GM23338 (cell line): ENCODE results near the gene SLC36A1. TPM values are rescaled to one million over a fixed set of nuclear protein-coding genes. Genes with fewer than 3 reads are reported as not detected.

Source experiments
- ATAC-seq: fragments of 200-7000 bp; cut with Tn5 transposase; 3 replicates; pipeline ENCODE4 v1.9.1; 2020
- DNase-seq: peaks from one replicate; pipeline ENCODE4 v3.0.0-alpha.2; 2015; ENCODE audit warnings: low spot score
- H2AFZ ChIP-seq: fragments of 200-600 bp; sonication (generic); 2 replicates; pipeline ENCODE4 v1.8.0; 2016; ENCODE audit warnings: antibody characterized with exemption, mild to moderate bottlenecking, moderate library complexity
- H3F3A ChIP-seq: fragments of 200-600 bp; sonication (generic); replicated peaks from 2 replicates; pipeline ENCODE4 v1.8.0; 2017; ENCODE audit warnings: antibody characterized with exemption, mixed run types, low read depth
- H3K27ac ChIP-seq: fragments of 200-600 bp; sonication (generic); 2 replicates; pipeline ENCODE4 v1.6.1; 2016; ENCODE audit warnings: low read depth
- H3K27me3 ChIP-seq: fragments of 200-600 bp; sonication (generic); 2 replicates; pipeline ENCODE4 v1.8.0; 2016; ENCODE audit warnings: mild to moderate bottlenecking, mixed run types, moderate library complexity; ENCODE audit not compliant: insufficient read depth
- H3K36me3 ChIP-seq: fragments of 200-600 bp; sonication (generic); 2 replicates; pipeline ENCODE4 v1.8.0; 2016; ENCODE audit warnings: mild to moderate bottlenecking; ENCODE audit not compliant: insufficient read depth
- H3K4me1 ChIP-seq: fragments of 200-600 bp; sonication (generic); 2 replicates; pipeline ENCODE4 v1.8.0; 2016; ENCODE audit warnings: mild to moderate bottlenecking, moderate library complexity; ENCODE audit not compliant: insufficient read depth
- H3K4me2 ChIP-seq: fragments of 200-600 bp; sonication (generic); 2 replicates; pipeline ENCODE4 v1.7.1; 2017; ENCODE audit warnings: mixed run types
- H3K4me3 ChIP-seq: fragments of 200-600 bp; sonication (generic); 2 replicates; pipeline ENCODE4 v1.6.1; 2016; ENCODE audit warnings: mixed run types
- H3K79me2 ChIP-seq: fragments of 200-600 bp; sonication (generic); replicated peaks from 2 replicates; pipeline ENCODE4 v1.8.0; 2017; ENCODE audit warnings: mild to moderate bottlenecking; ENCODE audit not compliant: insufficient read depth
- H3K9me2 ChIP-seq: fragments of 200-600 bp; sonication (generic); 2 replicates; pipeline ENCODE4 v1.8.0; 2017; ENCODE audit not compliant: insufficient read depth
- H4K20me1 ChIP-seq: fragments of 200-600 bp; sonication (generic); replicated peaks from 2 replicates; pipeline ENCODE4 v1.8.0; 2017; ENCODE audit warnings: mild to moderate bottlenecking; ENCODE audit not compliant: insufficient read depth
- H3K27ac Mint-ChIP-seq: 2 replicates; pipeline ENCODE4 v1.8.0; 2020; ENCODE audit warnings: inconsistent platforms, mild to moderate bottlenecking, moderate library complexity, mixed read lengths
- H3K27me3 Mint-ChIP-seq: 3 replicates; pipeline ENCODE4 v1.8.0; 2022; ENCODE audit warnings: low read depth, mild to moderate bottlenecking, moderate library complexity, mixed read lengths, inconsistent platforms; ENCODE audit not compliant: insufficient read depth, poor library complexity
- H3K36me3 Mint-ChIP-seq: 3 replicates; pipeline ENCODE4 v1.8.0; 2021; ENCODE audit warnings: low read depth, mild to moderate bottlenecking, inconsistent platforms, moderate library complexity, mixed read lengths
- H3K4me1 Mint-ChIP-seq: 3 replicates; pipeline ENCODE4 v1.8.0; 2020; ENCODE audit warnings: mild to moderate bottlenecking, inconsistent platforms, mixed read lengths
- H3K4me3 Mint-ChIP-seq: 3 replicates; pipeline ENCODE4 v1.8.0; 2021; ENCODE audit warnings: moderate library complexity, mild to moderate bottlenecking, inconsistent platforms, mixed read lengths
- H3K9me3 Mint-ChIP-seq: 3 replicates; pipeline ENCODE4 v1.8.0; 2020; ENCODE audit warnings: moderate library complexity, mild to moderate bottlenecking, inconsistent platforms, mixed read lengths
- POLR2AphosphoS5 ChIP-seq: IDR thresholded peaks from 2 replicates; pipeline ENCODE4 v1.6.1; 2016; ENCODE audit warnings: antibody characterized with exemption, low read depth
- REST ChIP-seq: IDR thresholded peaks from one replicate; pipeline ENCODE4 v1.6.1; 2018; ENCODE audit warnings: antibody characterized with exemption; ENCODE audit not compliant: unreplicated experiment
- STAT1 ChIP-seq: IDR thresholded peaks from one replicate; pipeline ENCODE4 v1.6.1; 2016; ENCODE audit warnings: antibody characterized with exemption; ENCODE audit not compliant: unreplicated experiment
- polyA plus RNA-seq: library from polyadenylated mRNA; unstranded; fragments of >200 nt; fragmentation: Nextera tagmentation; extraction: Ambion mirVana; gene quantifications from 2 replicates; pipeline ENCODE4 v1.2.1, GENCODE V29; 2016
- total RNA-seq: library from RNA; depleted of rRNA; stranded (reverse); fragments of >200 nt; shearing (Covaris generic); gene quantifications from 2 replicates; pipeline ENCODE4 v1.2.3, GENCODE V29; 2014
- TF ChIP-seq, protein P1 (sequence below), 2 experiments: fragments of 200-600 bp in 1 of 2; sonication (generic) in 1 of 2; conservative IDR thresholded peaks; 2 replicates each; pipeline versions ENCODE4 v1.5.1 to v1.6.1; 2016 to 2017; ENCODE audit warnings: antibody characterized with exemption in 2 of 2, low read depth in 2 of 2, mild to moderate bottlenecking in 2 of 2, moderate library complexity in 1 of 2
- TF ChIP-seq, protein P2 (sequence below): IDR thresholded peaks from 2 replicates; pipeline ENCODE4 v1.6.1; 2016; ENCODE audit warnings: antibody characterized with exemption

Gene SLC36A1
- total and polyA plus RNA-seq, 2 experiments from 2014 or later, result 5.2 to 10.4 TPM

GRCh38 chr5:151448038-151448985 is 909 bp downstream of the SLC36A1 start:
- peak; percentile 77 for DNase-seq
- H3K27me3 ChIP-seq, result no peaks in the 10 kb centered on the region
- H3K4me1 ChIP-seq, result peaks cover 21% of the 10 kb centered on the region
- no peaks in the 10 kb centered on the region for H3K36me3 ChIP-seq
- no peaks in the 10 kb centered on the region for H3K36me3 Mint-ChIP-seq
- H3K27ac Mint-ChIP-seq, result no peak overlapping the region
- H2AFZ ChIP-seq, result peak overlapping the region; percentile 96
- H3K4me1 Mint-ChIP-seq, result peaks cover 22% of the 10 kb centered on the region
- H3F3A ChIP-seq, result 0 out of 2 replicates have a peak, but pooled peaks cover 3% of the 10 kb centered on the region
- TF ChIP-seq, protein P1, sequence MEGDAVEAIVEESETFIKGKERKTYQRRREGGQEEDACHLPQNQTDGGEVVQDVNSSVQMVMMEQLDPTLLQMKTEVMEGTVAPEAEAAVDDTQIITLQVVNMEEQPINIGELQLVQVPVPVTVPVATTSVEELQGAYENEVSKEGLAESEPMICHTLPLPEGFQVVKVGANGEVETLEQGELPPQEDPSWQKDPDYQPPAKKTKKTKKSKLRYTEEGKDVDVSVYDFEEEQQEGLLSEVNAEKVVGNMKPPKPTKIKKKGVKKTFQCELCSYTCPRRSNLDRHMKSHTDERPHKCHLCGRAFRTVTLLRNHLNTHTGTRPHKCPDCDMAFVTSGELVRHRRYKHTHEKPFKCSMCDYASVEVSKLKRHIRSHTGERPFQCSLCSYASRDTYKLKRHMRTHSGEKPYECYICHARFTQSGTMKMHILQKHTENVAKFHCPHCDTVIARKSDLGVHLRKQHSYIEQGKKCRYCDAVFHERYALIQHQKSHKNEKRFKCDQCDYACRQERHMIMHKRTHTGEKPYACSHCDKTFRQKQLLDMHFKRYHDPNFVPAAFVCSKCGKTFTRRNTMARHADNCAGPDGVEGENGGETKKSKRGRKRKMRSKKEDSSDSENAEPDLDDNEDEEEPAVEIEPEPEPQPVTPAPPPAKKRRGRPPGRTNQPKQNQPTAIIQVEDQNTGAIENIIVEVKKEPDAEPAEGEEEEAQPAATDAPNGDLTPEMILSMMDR (conservative IDR thresholded peaks at IDR 0.05; ENCODE audit: low read depth in 2 of 2), result peak; percentile 13 to 37; a peak in 2 of 4 replicates
- TF ChIP-seq STAT1, result no peak
- no peak overlapping the region for H3K27ac ChIP-seq
- peaks cover 8% of the 10 kb centered on the region; the same call in 1 of the 2 replicates for H3K79me2 ChIP-seq
- peak overlapping the region; percentile 87 for H3K4me3 Mint-ChIP-seq
- peaks cover 13% of the 10 kb centered on the region for H3K27me3 Mint-ChIP-seq
- ATAC-seq, result peak; percentile 44
- H3K4me3 ChIP-seq, result peak overlapping the region; percentile 75
- no peaks in the 10 kb centered on the region for H3K9me2 ChIP-seq
- no peaks in the 10 kb centered on the region for H4K20me1 ChIP-seq
- peak overlapping the region; percentile 90 for H3K4me2 ChIP-seq
- no peaks in the 10 kb centered on the region; the same call in 2 of the 3 replicates for H3K9me3 Mint-ChIP-seq

- Histone ChIP-seq H3K36me3 (no peaks in the 10 kb centered on the region), H3K4me2 (no peak overlapping the region; the same call in 1 of the 2 replicates), H3K27me3 (no peaks in the 10 kb centered on the region), H3K27ac (no peak overlapping the region), H3F3A (0 out of 2 replicates have a peak, but pooled peaks cover 3% of the 10 kb centered on the region), H4K20me1 (no peaks in the 10 kb centered on the region), H3K9me2 (no peaks in the 10 kb centered on the region), H3K4me3 (no peak overlapping the region), H2AFZ (no peak overlapping the region), H3K4me1 (peaks cover 23% of the 10 kb centered on the region), H3K79me2 (peaks cover 8% of the 10 kb centered on the region; the same call in 1 of the 2 replicates)
- H3K36me3 Mint-ChIP-seq, result no peaks in the 10 kb centered on the region
- ATAC-seq (no peak), DNase-seq (no peak)
- H3K27ac Mint-ChIP-seq, result no peak overlapping the region
- no peaks in the 10 kb centered on the region; the same call in 2 of the 3 replicates for H3K9me3 Mint-ChIP-seq
- H3K27me3 Mint-ChIP-seq, result peaks cover 13% of the 10 kb centered on the region
- H3K4me3 Mint-ChIP-seq, result peak overlapping the region; percentile 87
- H3K4me1 Mint-ChIP-seq, result peaks cover 26% of the 10 kb centered on the region
- TF ChIP-seq, protein P2, sequence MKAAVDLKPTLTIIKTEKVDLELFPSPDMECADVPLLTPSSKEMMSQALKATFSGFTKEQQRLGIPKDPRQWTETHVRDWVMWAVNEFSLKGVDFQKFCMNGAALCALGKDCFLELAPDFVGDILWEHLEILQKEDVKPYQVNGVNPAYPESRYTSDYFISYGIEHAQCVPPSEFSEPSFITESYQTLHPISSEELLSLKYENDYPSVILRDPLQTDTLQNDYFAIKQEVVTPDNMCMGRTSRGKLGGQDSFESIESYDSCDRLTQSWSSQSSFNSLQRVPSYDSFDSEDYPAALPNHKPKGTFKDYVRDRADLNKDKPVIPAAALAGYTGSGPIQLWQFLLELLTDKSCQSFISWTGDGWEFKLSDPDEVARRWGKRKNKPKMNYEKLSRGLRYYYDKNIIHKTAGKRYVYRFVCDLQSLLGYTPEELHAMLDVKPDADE, result no peak
- TF ChIP-seq REST (no peak), POLR2AphosphoS5 (no peak)
- TF ChIP-seq, protein P1 (conservative IDR thresholded peaks at IDR 0.05; ENCODE audit: low read depth in 2 of 2), result no peak
Observed at GRCh38 chr5:151449297-151449696, 1.9 kb downstream of the SLC36A1 start.
